Measurements from ENCODE around the gene HTT. TPM values are rescaled to one million over a fixed set of nuclear protein-coding genes. Genes with fewer than 3 reads are reported as not detected.

HTT gene
- total RNA-seq: 56.2 TPM

GRCh38 chr4:3074078-3074845, at the start of gene HTT, which contains the start of gene HTT-AS:
Gene HTT (plus strand): TSS chr4:3074681. CDS start chr4:3074826, 145 bp downstream.
Gene HTT-AS (minus strand): TSS chr4:3074538.
- DNase-seq: peak; percentile 97

DNA sequence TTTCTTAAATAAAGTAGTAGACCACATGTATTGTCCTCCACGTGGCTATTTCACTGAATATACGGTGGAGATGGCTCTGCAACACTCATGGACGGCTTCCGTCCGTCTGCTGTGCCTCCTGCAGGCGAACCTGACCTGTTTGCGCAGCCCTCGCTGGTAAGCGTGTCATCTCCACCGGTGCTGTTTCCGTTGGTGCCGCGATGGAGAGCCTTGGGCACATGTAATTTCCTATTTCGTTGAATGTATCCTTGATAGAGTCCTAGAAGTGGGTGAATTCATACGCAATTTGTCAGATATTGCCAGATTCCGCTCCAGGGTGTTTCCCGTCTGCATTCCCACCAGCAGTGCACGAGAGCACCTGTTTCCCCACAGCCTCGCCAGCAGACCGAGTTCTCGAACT, 48.6 kb upstream of the HTT start:
- no peak for DNase-seq

- DNase-seq: no peak
These were observed 47.9 kb upstream of the HTT start for GRCh38 chr4:3026540-3026939.

GRCh38 chr4:3029464-3029863, 45.0 kb upstream of the HTT start:
- no peak for DNase-seq

- no peak for DNase-seq
These were observed 43.7 kb upstream of the HTT start for GRCh38 chr4:3030566-3031356.

DNA sequence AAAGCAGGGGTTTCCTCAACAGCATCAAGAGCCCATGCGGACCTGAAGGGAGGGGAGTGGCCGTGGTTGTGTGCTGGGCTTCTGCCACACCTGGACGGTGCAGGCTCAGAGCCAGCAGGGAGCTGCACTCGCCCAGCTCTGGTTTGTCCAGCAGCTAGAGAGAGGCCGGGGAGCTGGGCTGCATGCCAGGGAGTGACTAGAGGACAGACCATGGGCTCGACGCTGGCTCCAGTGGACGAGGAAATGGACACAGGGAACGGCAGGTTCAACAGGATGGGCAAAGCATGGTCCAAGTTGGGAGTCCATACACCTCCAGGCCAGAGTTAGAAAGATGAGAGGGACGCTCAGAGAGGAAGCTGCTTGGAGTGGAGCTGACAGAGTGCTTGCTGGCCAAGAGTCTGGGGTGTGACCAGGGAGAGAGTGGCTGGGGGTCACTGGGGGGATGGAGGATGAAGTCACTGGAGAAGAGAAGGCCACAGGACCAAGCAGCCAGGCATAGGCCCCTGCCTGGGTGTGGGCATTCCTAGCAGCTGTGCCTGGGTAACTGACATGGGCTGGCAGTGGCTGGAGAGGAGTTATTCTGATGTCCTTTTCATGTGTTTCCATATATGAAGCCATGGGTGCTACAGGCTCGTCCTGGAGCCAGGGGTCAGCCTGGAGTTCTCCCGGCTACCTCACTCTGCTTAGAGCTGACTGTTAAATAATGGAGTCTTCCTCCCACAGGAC, 43.0 kb upstream of the HTT start:
- no peak for DNase-seq

DNA sequence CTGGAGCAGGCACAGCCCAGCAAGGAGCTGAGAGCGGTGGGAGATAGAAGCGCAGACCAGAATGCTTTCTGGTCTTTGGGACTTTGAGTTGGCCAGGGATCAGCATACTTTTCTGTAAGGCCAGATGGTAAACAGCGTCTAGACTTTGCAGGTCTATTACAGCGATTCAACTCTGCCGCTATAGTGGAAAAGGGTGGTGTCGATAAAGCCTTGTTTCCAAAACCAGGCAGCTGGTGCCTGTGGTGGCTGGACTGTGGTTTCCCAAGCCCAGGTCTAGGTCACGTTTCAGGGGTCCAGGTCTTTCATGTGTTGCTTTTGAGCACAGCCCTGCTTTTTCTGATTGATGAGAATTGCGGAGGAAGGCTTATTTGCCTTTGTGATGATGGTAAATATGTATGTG, 40.2 kb upstream of the HTT start:
- no peak for DNase-seq

DNA sequence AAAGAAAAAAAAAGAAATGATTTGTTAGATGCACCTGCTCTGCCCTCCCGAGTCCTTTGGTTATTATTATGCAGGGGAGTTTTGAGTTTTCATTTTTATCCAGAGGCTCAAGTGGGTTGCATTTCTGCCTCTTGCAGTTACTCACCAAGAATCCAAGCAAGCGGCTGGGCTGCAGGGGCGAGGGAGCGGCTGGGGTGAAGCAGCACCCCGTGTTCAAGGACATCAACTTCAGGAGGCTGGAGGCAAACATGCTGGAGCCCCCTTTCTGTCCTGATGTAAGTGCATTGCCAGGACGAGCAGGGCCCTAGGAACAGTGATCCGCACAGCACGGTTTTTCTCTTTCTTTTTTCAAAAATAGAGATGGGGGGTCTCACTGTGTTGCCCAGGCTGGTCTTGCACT, 39.2 kb upstream of the HTT start:
- DNase-seq: no peak

GRCh38 chr4:3035674-3036073, 38.8 kb upstream of the HTT start:
- no peak for DNase-seq

DNA sequence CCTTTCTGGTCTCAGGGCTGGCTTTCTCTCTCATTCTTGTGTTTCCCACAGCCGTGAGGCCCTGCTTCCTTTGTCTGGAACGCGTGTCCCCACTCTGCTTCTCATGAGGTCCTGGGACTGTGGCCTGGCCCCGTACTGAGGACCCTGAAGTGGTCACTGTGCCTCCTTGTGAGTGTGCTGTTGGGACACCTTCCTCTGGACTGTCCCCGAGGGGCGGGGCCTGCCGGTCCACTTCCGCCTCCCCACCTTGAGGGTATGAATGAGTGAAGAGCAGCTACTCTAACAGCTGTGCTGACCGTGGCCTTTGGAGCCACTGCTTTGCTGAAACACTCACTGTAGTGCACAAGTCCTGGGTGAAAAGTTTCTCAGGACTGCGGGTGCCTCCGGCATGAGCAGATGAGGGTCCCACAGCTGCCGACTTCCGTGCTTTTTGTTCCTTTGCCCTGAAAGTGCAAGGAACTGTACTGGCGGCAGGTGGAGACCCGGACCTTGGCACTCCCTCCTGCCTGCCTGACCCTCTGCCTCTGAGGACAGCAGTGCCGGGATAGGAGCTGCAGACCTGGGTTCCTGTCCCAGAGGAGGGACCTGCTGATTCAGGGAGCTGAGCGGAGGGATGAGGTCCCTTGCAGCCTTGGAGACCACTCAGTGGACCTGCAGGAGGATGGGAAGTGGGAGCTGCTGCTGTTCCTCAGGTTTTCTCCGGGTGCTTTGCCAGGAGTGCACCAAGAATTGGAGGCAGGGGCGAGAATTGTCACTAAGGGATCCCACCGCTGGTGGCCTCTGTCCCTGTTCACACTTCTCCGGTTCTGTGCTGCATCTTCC, 38.1 kb upstream of the HTT start:
- DNase-seq: no peak

- DNase-seq: no peak
These were observed 36.5 kb upstream of the HTT start for GRCh38 chr4:3037957-3038461.

DNA sequence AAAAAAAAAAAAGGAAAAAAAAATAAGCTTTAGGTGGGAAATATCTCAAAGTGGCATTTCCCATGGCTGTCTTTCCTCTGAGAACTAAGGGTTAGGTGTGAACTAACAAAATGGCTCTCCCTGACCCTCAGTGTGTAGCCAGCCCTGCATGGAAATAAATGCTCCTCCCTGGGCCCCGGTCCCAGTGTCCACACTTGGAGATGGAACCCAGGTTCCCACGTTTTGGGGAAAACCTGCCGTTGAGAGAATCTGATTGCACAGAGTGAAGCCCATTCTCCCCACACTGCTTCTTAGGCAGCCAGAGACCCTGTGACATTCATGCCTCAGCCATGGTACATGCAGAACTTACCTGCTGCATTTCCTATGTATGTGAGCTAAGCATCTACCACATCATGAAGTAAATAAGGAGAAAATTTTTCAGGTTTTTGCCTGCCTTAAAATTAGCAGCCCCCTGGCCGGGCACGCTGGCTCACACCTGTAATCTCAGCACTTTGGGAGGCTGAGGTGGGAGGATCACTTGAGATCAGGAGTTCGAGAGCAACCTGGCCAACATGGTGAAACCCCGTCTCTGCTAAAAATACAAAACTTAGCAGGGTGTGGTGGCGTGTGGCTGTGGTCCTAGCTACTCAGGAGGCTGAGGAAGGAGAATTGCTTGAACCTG, 34.6 kb upstream of the HTT start:
- DNase-seq: no peak

GRCh38 chr4:3040452-3041191, 33.9 kb upstream of the HTT start:
- no peak for DNase-seq

- no peak for DNase-seq
These were observed 33.0 kb upstream of the HTT start for GRCh38 chr4:3041192-3042142.

GRCh38 chr4:3042226-3042625, 32.3 kb upstream of the HTT start:
- no peak for DNase-seq

- DNase-seq: no peak
These were observed 31.0 kb upstream of the HTT start for GRCh38 chr4:3043282-3044020.

DNA sequence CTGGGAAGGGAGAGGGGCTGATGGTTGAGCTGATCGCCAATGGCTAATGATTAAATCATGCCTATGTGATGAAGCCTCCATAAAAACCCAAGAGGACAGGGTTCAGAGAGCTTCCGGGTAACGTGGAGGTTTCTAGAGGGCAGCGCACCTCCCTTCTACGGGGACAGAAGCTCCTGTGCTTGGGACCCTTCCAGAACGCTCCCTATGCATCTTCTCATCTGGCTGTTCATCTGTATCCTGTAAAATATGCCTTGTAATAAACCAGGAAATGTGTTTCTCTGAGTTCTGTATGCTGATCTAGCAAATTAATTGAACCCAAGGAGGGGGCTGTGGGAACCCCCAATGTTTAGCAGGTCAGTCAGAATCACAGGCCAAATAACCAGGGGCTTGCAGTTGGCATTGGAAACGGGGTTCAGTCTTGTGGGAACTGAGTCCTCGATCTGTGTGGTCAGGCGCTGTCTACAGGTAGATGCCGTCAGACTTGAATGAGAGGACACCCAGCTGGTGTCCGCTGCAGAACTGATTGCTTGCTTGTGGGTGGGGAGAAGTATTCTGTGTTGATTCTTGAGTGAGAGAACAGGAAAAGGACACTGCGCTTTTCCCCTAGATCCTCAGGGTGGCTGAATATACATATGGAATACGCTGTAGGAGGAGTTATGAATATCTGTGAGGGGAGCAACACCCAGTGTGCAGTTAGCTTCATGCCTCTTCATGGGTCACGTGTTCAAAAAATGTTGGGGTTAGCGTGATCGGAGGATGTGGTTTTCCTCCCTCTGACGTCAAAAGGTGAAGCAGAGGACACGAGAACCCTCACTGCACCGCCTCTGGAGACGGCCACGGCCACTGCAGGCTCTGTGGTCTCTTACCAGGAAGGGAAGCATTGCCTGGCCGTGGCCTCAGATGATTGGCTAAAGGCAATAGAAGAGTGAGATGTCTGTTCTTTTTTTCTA, 29.3 kb upstream of the HTT start:
- no peak for DNase-seq

Data from skin of body (tissue), 2 donors.